ENCODE results near the gene TAF9.
"Not testable (repeated sequence)": the region's sequence is repeated elsewhere in the genome, so short reads cannot be mapped to it uniquely, and the experiment has no call there.

Gene TAF9

GRCh38 chr5:69335341-69335935 is 33.9 kb downstream of the TAF9 start:
- no peak for DNase-seq

DNA sequence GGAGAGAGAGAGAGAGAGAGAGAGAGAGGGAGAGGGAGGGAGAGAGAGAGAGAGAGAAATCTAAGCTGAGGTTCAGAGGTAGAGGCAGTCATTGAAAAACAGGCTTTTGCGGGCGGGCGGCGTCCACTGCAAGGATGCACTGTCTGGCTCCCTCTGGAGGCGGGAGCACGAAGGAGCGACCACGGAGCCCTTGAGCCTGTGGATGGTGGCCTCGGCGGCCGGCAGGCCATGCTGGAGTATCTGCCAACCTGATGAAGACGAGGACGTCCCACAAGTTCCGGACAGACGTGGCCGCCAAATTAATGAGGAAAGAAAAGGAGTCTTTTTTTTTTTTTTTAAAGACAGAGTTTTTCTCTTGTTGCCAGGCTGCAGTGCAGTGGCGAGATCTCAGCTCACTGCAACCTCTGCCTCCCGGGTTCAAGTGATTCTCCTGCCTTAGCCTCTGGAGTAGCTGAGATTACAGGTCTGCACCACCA is 34.5 kb downstream of the TAF9 start:
- DNase-seq = peak; percentile 78

DNA sequence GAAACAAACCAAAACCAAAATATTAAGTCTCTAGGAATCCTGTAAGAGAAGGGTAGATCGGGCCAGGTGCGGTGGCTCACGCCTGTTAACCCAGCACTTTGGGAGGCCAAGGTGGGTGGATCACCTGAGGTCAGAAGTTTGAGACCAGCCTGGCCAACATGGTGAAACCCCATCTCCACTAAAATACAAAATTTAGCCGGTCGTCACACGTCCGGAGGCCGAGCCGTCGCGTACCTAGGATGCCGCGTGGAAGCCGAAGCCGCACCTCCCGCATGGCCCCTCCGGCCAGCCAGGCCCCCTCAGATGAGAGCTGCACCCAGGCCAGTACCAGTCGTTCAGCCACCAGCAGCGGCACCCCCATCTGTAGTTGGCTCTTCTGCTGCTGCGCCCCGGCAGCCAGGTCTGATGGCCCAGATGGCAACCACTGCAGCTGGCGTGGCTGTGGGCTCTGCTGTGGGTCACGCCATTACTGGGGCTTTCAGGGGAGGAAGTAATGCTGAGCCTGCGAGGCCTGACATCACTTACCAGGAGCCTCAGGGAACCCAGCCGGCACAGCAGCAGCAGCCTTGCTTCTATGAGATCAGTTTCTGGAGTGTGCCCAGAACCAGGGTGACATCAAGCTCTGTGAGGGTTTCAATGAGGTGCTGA is 35.5 kb downstream of the TAF9 start:
- not testable (repeated sequence) for DNase-seq

DNA sequence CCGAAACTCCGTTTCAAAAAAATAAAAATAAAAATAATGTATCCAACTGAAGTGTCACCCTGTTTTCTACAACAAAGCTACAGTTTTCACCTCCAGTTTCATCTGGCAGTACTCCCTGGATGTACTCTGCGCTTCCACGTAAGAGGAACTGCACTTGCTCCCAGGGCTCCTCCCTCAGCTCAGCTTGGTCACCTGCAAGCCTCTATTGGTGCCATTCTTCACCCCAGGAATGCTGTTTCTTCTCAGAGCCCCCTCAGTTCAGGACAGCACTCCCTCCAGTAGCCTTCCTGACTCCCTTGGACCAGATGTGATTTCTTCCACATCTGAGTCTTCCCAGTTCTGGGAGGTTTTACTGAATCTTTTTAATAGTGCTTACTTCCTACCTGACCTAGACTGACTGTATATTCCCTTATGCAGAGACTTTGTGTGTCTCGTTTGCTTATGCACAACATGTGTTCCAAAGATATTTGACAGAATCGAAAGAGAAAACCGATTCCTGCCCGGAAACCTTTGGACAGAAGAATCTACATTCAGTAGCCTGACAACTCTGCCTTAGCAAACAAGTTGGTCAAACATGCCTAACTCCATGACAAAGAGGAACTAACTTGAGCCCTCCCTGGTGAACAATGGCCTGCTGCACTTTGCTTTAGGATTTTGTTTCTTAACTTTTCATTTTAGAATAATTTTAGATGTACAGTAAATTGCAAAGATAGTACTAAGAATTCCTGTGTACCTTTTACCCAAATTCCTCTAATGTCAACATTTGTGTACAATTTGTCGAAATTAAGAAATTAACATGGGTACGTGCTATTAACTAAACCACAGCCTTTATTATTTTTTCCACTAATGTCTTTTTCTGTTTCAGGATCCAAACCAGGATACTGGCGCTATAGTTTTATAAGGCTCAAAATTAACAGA is 37.5 kb downstream of the TAF9 start:
- no peak for DNase-seq

GRCh38 chr5:69329905-69330489 is 39.3 kb downstream of the TAF9 start:
- DNase-seq = no peak

- DNase-seq = no peak
Measured at GRCh38 chr5:69326365-69326764, 43.0 kb downstream of the TAF9 start.

DNA sequence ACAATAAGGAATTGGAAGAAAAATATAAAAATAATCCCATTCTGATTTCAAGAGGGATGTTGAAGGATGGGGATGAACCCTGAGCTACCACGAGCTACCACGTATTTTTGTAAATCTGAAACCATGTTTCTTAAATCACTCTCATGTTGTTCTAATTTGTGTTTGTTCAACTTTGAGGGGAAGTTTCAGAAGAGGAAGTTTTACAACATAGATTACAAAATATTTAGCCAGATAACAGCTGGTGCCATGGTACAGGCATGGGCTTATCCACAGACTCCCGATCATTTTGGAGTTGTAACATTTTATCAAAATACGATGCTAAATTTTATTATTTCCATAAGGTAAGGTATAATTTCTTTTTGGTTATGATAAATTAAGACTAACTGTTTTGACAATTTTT is 51.9 kb downstream of the TAF9 start:
- no peak for DNase-seq

DNA sequence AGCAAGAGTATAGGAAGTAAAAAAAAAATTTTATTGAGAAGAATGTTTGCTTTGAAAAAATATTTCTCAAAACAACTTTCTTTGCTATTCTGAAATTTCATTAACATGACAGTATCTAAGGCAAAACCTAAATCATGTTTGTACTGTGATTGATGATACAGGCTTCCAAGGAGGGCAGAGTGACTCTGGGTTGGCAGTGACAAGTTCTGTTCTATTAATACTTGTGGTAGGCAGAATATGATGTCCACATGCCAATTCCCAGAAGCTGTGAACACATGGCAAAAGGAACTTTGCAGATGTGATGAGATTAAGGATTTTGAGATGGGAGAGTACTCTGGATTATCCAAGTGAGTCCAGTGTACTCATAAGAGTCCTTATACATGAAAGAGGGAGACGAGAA is 53.3 kb downstream of the TAF9 start:
- DNase-seq = no peak
